Skeletal muscle tissue (tissue), 4 donors: ENCODE data around the gene ATG2A. TPM values are rescaled to one million over a fixed set of nuclear protein-coding genes. Genes with fewer than 3 reads are reported as not detected.

Source experiments
- H3K27ac ChIP-seq: one replicate; pipeline ENCODE4 v1.7.0; 2013; ENCODE audit warnings: mild to moderate bottlenecking, low read depth, low read length, inconsistent platforms
- H3K27me3 ChIP-seq, 3 donors: one replicate each; pipeline ENCODE4 v1.7.0; 2013; ENCODE audit warnings: low read length in 3 of 3; ENCODE audit not compliant: control insufficient read depth in 3 of 3, insufficient read depth in 3 of 3
- H3K36me3 ChIP-seq, 3 donors: one replicate each; pipeline ENCODE4 v1.7.0; 2013; ENCODE audit warnings: low read length in 3 of 3; ENCODE audit not compliant: control insufficient read depth in 3 of 3, insufficient read depth in 3 of 3
- H3K4me1 ChIP-seq, 3 donors: one replicate each; pipeline ENCODE4 v1.7.0; 2013; ENCODE audit warnings: low read length in 3 of 3, mild to moderate bottlenecking in 3 of 3; ENCODE audit not compliant: control insufficient read depth in 3 of 3, insufficient read depth in 3 of 3
- H3K4me3 ChIP-seq, 3 donors: one replicate each; pipeline ENCODE4 v1.7.0; 2013; ENCODE audit warnings: low read length in 3 of 3
- H3K9ac ChIP-seq, 3 donors: one replicate each; pipeline ENCODE4 v1.7.0; 2013; ENCODE audit warnings: low read length in 3 of 3, mild to moderate bottlenecking in 3 of 3, moderate library complexity in 2 of 3, low read depth in 1 of 3
- H3K9me3 ChIP-seq, 3 donors: one replicate each; pipeline ENCODE4 v1.7.0; 2013; ENCODE audit warnings: low read length in 3 of 3; ENCODE audit not compliant: control insufficient read depth in 3 of 3
- total RNA-seq: library from RNA; depleted of rRNA; stranded (reverse); fragments of >200 nt; gene quantifications from one replicate; pipeline ENCODE4 v1.2.3, GENCODE V29; 2014
- donor health status: Osteomylitis.

Gene ATG2A
- total RNA-seq, 1 donor from 2014 or later = 3.1 TPM

DNA sequence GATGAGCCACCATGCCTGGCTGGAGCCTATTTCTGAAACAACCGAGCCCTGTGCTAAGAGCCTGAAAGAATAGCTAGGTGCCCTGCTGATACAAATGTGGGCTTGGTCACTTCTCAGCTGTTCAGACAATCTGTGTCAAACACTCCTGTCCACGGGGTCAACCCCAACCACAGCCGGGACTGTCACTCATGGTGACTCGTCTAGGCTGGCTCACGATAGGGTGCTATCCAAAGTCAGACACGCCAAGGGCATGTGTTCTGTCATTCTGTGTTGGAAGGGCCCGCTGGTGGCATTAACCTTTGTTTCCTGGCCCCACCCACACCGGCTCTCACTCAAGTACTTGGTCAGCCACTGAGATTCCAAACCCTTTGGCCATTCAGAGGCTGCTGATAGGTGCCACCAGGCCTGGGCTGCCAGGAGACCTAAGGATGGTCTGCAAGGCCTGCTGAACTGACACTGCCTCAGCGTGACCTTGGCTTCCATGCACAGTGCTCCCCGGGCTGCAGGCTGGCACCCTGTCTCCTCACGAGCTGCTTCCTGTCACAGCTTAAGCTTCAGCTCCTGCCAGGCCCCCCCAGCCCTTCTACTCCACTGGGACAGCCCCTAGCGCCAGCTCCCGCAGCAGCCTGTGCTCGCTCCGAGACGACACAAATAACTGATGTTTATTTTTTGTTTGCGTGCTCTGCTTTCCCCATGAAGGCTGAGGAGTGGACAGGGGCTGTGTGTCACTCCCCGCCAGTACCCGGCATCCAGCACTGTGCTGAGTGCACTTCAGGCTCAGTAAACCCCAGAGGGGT is 58.3 kb downstream of the ATG2A start:
- Histone ChIP-seq H3K4me3 (peak overlapping the region in 2 of 3 donors; percentile 46 to 64), H3K9ac (peak overlapping the region; percentile 67 to 90 (median 74)), H3K27ac (peak overlapping the region; percentile 89), H3K9me3 (no peaks in the 10 kb centered on the region), H3K4me1 (peaks cover 69 to 84% (median 82%) of the 10 kb centered on the region in 3 donors), H3K36me3 (peaks cover 3 to 12% (median 5%) of the 10 kb centered on the region in 3 donors), H3K27me3 (no peaks in the 10 kb centered on the region)

DNA sequence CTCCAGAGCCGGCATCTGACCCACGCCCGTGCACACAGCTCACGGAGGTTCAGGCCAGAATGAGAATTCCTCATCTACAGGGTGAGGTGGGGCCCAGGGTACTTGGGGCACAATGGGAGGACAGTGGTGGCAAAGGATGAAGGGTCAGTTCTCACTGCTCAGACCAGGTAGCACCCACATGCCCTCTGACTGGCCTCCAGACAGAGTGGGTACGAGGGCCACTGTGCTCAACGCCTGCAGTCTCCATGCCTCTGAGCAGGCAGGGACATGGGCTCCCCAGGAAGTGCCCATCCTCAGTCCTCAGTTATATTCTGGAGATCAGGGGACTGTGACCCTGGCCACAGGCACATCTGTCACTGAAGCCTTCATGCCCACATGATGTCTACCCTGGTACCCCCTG is 59.5 kb downstream of the ATG2A start:
- Histone ChIP-seq H3K4me1 (peaks cover 65 to 83% (median 82%) of the 10 kb centered on the region in 3 donors), H3K36me3 (peaks cover 3 to 12% (median 5%) of the 10 kb centered on the region in 3 donors), H3K9ac (peak overlapping the region in 2 of 3 donors; percentile 43 to 57)

DNA sequence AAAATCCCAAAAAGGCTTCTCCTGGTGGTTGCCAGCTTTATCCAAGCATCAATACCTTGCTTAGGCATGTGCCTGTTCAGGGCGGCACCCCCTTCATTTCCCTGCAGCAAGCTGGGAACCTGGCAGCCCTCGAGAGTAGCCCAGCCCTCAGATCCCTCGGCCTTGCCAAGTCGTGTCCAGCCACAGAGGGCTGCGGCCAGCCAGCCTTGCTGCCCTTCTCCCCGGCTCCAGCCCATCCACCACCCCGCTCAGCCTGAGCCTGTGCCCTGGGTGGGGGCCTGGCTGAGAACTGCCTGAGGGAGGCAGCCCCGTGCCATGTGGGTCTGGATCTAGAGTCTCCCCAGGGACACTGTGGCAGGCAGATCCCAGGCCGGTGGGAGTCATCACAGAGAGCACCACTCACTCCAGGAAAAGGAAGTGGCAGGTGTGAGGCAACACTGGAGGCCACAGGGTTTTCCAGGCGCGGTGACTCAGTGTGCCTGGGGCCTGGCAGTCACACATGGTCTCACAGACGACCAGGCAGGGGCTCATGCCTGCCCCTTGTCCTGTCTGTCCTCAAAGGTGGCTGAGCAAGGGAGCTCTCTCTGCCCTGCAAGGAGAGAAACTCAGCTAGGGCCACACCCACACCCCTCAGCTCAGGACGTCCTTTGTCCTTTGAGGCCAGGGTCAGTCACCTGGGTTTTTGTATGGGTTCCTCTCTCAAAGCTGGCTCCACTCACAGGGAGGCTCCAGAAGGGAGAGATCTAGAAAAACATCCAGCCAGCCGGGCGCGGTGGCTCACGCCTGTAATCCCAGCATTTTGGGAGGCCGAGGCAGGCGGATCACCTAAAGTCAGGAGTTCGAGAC is 60.4 kb downstream of the ATG2A start:
- H3K4me1 ChIP-seq = peaks cover 62 to 86% (median 84%) of the 10 kb centered on the region in 3 donors
- peak overlapping the region; percentile 54 to 76 (median 72) for H3K9ac ChIP-seq
- no peaks in the 10 kb centered on the region for H3K27me3 ChIP-seq
- H3K36me3 ChIP-seq = peaks cover 3 to 12% (median 8%) of the 10 kb centered on the region in 3 donors
- H3K4me3 ChIP-seq = no peak overlapping the region
- H3K27ac ChIP-seq = peak overlapping the region; percentile 89
- H3K9me3 ChIP-seq = no peaks in the 10 kb centered on the region

More for the DNA sequence above, 59.5 kb downstream of the ATG2A start:
- Histone ChIP-seq H3K27ac (peak overlapping the region; percentile 89), H3K27me3 (no peaks in the 10 kb centered on the region), H3K4me3 (no peak overlapping the region), H3K9me3 (no peaks in the 10 kb centered on the region)

DNA sequence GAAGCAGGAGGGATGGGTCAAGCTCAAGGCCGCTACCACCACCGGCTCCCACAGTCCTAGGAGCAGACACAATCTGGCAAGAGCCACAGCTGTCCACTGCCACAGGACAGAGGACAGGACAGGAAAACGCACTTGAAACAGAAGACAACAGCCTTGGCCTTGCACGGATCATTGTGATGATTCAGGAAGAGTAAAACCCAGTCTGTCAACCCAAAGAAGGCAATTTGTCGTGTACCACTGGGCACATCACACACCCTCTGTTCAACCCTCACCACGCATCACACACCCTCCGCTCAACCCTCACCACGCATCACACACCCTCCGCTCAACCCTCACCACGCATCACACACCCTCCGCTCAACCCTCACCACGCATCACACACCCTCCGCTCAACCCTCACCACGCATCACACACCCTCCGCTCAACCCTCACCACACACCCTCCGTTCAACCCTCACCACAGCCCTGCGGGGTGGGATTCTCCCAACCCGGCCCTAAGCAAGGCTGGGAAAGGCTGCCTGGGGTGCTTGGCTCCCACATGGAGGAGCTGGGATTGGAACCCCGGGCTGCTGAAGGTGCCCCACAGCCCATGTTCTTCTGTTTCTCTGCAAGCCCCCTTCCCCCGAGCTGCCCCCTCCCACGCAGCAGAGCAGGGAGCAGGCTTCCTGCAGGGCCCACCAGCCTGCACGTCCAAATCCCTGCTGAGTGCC is 61.3 kb downstream of the ATG2A start:
- Histone ChIP-seq H3K36me3 (peaks cover 3 to 12% (median 8%) of the 10 kb centered on the region in 3 donors), H3K4me3 (peak overlapping the region in 1 of 3 donors; percentile 41), H3K27ac (peak overlapping the region; percentile 89), H3K9me3 (no peaks in the 10 kb centered on the region), H3K9ac (peak overlapping the region in 2 of 3 donors; percentile 55 to 76), H3K4me1 (peaks cover 62 to 90% (median 88%) of the 10 kb centered on the region in 3 donors), H3K27me3 (no peaks in the 10 kb centered on the region)

DNA sequence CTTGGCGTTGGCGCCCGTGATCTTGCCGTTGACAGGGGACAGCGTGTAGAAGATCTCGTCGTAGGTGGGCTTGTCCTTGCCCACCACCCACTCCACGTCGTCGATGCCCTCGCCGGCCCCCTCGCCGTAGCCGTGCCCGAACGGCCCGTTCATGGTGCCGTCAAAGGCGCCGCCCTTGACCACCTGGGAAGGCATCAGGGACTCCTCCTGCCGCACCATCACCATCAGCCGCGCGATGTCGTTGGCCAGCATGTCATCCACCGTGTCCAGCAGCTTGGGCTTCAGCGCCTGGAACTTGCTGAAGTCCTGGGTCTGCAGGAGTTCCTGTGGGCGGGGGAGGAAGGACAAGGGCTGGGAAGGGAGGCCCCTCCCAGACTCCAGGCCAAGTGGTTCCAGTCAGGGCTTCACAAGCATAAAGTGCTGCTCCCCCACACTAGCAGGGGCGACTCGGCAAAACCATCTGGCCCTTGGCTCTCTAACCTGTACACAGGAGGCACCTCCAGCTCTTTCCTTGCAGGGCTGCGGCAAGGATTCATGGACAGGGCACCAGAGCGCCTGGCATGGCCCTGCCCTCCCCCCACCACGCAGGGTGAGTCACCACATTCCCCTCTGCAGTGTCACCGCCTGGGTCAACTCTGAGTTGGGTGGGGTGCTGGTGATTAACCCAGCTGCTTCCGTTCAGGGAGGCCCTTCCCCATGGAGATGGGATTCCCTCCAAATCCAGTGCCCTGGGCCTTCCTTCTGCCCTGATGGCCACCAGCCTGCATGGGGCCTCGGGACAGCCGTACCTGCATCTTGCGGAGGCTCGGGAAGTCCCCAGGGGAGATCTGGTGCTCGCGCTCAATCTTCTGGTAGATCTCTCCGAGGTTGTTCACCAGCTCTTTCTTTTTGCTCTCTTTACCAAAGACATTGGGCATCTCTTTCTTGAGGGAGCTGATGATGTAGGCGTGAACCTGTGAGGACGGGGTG is 62.2 kb downstream of the ATG2A start:
- peak overlapping the region; percentile 55 to 76 (median 61) for H3K9ac ChIP-seq
- no peaks in the 10 kb centered on the region for H3K9me3 ChIP-seq
- H3K4me3 ChIP-seq = peak overlapping the region; percentile 31 to 56 (median 42)
- H3K36me3 ChIP-seq = peaks cover 3 to 9% (median 8%) of the 10 kb centered on the region in 3 donors
- no peaks in the 10 kb centered on the region for H3K27me3 ChIP-seq
- H3K27ac ChIP-seq = peak overlapping the region; percentile 89
- H3K4me1 ChIP-seq = peaks cover 62 to 91% (median 88%) of the 10 kb centered on the region in 3 donors

DNA sequence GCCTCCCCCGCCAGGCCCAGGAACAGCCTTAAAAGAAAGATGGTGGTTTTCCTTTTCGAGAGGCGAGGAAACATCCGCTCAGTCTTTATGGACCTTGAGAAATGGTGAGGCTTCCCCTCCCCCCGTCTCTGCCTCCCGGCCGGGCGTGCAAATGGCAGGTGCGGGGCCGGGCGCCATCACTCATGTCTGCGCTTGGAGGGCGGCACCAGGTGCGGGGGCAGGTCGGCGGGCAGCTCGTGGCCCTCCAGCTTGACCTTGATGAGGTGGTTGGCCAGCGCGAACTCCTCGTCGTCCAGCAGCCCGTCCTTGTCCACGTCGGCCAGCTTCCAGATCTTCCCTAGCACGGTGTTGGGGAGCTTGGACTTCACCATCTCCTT is 62.9 kb downstream of the ATG2A start:
- Histone ChIP-seq H3K4me3 (peak overlapping the region in 2 of 3 donors; percentile 42 to 56), H3K36me3 (peaks cover 3 to 8% (median 3%) of the 10 kb centered on the region in 3 donors), H3K9me3 (no peaks in the 10 kb centered on the region), H3K27ac (peak overlapping the region; percentile 89), H3K27me3 (no peaks in the 10 kb centered on the region), H3K4me1 (peaks cover 60 to 91% (median 87%) of the 10 kb centered on the region in 3 donors), H3K9ac (peak overlapping the region in 2 of 3 donors; percentile 25 to 76)

DNA sequence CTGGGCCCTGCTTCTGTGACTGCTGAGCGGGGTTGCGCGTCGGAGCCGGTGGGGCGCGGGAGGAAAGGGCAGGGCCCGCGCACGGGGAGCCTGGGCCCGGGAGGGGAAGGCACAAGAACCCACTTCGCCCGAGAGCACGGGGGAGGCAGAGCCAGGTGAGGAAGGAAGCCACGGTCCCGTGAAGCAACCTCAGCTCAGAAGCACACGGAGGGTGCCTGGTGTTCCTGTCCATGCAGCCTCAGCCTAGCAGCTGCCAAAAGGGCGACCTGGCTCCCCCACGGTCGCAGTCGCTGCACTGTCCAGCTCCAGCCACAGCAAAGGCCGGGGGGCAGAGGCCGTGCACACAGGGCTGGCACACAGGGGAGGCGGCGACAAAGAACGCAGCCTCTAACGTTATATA is 63.3 kb downstream of the ATG2A start:
- Histone ChIP-seq H3K36me3 (peaks cover 3 to 8% (median 3%) of the 10 kb centered on the region in 3 donors), H3K9ac (peak overlapping the region in 2 of 3 donors; percentile 25 to 50), H3K27ac (peak overlapping the region; percentile 89), H3K4me3 (no peak overlapping the region), H3K27me3 (no peaks in the 10 kb centered on the region), H3K9me3 (no peaks in the 10 kb centered on the region), H3K4me1 (peaks cover 60 to 91% (median 87%) of the 10 kb centered on the region in 3 donors)

DNA sequence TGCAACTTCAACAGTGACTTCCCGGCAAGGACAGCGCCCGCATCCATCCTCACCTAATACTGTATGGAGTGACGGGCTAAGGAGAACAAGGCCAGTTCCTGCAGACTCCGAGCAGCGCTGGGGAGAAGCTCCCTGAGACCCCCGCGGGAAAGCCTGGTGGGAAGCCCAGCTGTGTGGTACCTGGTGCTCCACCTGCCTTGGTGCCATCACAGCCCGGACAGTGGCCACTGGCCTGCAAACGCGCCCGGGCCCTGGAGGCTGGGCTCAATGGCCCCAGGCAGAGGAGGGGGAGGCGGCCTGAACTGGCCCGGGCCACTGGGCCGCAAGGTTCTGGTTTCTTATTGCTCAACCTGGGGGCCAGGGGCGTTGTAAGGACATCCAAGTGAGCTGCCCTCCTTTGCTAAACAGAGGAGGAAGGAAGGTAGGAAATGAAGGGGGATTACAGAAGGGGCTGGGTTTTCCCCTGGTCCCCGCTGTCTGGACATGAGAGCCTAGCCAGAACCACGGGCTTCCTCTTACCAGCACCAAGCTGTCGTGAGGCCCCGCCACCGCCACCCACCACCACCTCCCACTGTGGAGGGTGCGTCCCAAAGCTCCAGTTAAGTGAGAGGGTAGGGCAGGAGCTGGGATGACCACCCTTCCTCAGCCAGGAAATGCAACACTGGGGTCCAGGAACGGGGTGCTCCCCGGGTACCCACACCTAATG is 64.1 kb downstream of the ATG2A start:
- Histone ChIP-seq H3K9me3 (no peaks in the 10 kb centered on the region), H3K4me3 (no peak overlapping the region), H3K36me3 (peaks cover 3 to 8% (median 3%) of the 10 kb centered on the region in 3 donors), H3K9ac (peak overlapping the region in 2 of 3 donors; percentile 3 to 40), H3K4me1 (peaks cover 61 to 92% (median 88%) of the 10 kb centered on the region in 3 donors), H3K27me3 (no peaks in the 10 kb centered on the region), H3K27ac (peak overlapping the region; percentile 89)
